ENCODE data around the gene KLF3.

The KLF3 gene

DNA sequence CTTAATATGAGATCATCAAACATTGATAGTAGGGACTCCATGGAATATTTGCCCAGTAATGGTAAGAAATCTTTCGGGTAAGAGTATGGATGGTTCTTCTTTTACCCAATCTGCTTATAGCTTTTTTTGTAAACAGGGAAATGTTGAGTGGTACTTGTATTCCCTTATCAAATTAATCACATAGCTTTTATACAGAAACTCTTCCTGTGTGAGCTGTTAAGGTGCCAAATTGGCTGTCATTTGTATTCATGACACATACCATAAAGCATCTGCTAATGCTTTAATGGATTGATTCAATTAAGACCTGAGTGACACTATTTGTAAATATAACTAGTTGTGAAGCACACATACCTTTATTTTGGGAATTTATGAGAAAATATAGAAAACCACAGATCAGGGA lies 34.2 kb downstream of the KLF3 start:
- no peak for DNase-seq (ENCODE audit: low spot score)

DNA sequence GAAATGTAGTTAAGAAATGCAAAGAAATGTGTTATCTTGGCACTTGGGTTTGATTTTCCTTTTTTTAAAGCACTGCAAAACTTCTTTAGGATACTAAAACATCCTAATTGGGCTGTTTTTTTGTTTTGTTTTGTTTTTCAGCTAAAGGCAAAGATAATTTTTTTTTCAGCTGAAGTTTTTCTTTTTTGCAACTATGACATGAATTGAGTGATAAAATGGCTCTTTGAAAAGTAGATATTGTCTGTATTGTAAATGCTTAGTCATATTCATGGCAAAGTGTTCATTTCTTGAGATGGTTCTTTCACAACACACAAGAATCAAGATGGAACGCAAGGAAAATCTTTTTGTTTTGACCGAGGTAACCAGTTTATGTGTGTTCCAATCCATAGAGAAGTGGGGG lies 35.1 kb downstream of the KLF3 start:
- no peak for DNase-seq (ENCODE audit: low spot score)

DNA sequence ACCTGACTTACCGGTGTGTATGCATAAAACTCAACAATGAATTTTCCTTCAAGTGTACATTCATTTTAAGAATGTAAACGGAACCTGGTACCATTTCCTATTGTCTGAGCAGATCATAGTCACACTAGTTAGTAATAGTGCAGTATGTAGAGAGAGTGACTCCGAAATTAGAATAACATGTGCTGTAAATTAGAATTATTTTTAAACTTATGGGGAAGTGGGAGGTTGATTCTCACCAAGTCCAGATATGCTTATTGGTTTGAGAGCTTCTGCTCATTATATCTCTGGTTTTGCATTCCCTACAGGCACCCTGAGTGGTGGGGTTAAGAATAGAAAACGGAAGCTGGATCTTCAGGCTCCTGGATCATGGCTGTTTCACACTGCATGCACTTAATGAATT lies 39.6 kb downstream of the KLF3 start:
- no peak for DNase-seq (ENCODE audit: low spot score)

DNA sequence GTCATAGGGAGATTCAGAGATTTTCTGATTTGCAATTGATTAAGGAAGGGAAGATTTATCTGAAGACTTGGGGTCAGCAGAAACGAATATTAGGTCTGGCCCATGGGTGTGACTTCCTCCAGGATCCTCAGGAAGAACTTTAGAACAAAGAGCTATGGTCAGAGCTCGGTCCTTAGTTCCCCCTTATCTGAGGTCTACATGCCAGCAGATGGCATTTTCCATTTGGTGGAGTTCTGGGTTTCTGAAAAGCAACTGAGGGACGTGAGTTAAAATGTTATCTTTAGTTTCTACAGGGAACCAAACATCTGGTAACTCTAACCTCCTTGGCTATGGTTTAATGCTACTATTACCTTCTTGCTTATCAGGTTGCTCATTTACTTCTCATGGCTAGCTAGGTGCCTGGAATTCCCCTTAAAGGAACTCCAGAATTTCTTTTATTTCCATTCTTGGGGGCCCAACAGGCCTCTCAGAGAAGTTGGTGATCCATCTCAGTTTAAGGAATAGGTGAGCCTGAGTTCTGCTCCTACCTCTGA lies 40.7 kb downstream of the KLF3 start:
- DNase-seq (ENCODE audit: low spot score) = no peak

DNA sequence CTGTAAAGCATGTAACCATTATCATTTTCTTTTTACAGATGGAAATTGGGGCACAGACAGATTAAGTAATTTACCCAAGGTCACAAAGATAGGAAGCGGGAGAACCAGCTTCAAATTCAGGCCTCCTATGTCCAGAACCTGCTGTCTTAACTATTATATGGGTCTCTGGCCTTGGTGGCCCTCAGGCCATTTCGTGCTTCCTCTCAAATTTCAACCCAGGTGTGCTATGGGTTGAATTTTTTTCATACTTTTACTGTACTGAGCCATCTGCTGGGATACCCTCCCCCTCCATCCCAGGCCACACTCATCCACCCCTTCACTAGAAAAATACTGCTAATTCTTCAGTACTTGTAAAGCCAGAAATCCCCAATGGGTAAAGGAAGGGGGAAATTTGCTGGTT lies 42.3 kb downstream of the KLF3 start:
- DNase-seq (ENCODE audit: low spot score) = no peak

DNA sequence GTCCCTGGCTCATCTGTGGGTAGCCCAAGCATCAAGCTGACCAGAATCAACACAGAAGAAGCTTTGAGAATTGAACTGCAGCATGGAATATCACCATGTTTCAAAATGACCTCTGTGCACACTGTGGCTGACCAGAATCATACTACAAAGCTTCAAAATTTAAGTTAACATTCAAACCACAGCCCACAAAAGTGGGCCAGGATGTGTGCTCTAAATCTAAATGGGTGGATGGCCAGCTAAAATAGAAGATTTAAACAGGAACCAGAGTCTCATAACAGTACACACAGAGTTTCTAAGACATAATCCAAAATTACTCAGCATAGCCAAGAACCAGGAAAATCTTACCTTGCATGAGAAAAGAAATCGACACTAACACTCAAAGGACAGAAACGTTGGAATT lies 46.1 kb downstream of the KLF3 start:
- DNase-seq (ENCODE audit: low spot score) = no peak

DNA sequence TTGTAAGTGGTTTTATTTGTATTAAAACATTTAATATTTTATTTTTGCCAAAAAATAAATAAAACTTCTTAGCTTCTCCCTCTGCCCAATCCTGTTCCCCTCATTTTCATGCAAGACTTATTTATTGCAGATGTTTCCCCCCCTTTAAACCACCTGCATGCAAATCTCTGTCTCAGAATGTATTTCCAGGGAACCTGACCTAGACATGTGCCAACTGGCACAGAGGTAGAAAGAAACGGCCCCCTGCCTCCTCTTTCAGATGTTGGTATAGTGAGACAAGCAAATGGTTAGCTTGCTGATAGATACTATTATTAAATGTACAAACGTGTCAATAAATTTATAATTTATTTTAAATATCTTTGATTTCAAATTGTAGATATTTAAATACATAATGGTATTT lies 47.1 kb downstream of the KLF3 start:
- no peak for DNase-seq (ENCODE audit: low spot score)

DNA sequence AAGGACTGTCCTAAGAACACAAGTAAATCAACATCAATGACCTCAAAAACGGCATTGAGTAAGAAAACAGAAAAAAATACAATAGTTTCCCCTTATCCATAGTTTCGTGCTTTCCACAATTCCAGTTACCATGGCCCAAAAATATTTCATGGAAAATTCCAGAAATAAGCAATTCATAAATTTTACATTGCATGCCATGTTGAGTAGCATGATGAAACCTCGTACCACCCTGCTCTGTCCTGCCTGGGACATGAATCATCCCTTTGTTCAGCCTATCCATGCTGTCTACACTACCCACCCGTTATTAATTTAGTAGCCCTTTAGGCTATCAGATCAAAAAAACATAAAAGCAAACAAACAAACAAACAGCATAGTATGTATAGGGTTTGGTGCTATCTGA lies 51.1 kb downstream of the KLF3 start:
- DNase-seq (ENCODE audit: low spot score) = no peak

DNA sequence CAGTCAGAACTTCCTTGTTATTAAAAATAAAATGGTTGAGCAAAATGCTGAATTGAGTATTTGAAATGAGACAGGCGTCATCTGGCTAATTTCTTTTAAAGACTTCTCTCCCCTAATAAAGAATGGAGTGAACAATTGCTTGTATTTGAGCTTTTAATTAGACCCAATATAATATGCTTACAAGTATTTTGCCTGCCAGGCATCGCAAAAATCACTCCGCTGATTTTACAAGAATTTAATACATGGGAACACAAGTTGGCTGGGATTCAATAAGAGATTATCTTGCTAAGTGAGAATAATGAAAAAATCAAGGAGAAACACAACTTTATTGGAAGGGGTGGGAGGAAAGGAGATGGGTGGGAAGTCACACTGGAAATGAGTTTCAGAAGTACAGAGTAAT lies 52.3 kb downstream of the KLF3 start:
- DNase-seq (ENCODE audit: low spot score) = no peak

DNA sequence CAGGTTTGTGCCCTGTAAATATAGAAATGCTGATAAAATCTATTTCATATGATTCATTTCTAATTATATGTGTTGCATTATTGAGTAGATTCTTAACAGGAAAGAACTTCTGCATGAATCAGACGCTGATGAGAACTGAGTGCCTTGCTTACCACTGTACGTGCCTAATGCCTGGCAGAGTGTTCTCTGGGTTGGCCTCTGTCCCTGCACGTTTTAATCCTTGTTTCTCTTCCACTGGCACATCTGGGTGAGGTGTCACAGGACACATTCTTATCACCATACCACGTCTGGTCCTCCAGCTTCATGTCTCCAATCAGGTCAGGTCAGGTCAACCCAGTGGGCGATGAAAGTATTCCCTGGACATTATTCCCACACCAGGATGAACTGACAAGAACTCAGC lies 53.6 kb downstream of the KLF3 start:
- DNase-seq (ENCODE audit: low spot score) = no peak

DNA sequence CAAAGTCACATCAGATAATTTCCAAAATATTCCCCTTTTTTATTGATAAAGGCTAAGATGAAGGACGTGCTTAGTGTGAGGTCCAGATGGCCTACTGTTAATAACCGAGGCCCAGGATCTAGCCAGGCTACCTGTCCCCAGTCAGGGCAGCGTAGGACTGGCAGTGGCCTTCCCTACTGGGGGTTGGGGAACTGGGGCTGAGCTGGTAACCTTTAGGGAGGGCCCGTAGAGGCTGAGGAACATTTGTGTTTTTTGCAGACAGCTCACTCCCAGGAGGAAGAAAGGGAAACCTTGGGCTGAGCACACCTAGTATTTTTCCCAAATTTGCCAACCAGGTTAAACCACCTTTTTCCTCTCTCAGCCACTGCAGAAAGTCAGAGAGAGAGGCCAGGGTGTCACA lies 59.1 kb downstream of the KLF3 start:
- no peak for DNase-seq (ENCODE audit: low spot score)

DNA sequence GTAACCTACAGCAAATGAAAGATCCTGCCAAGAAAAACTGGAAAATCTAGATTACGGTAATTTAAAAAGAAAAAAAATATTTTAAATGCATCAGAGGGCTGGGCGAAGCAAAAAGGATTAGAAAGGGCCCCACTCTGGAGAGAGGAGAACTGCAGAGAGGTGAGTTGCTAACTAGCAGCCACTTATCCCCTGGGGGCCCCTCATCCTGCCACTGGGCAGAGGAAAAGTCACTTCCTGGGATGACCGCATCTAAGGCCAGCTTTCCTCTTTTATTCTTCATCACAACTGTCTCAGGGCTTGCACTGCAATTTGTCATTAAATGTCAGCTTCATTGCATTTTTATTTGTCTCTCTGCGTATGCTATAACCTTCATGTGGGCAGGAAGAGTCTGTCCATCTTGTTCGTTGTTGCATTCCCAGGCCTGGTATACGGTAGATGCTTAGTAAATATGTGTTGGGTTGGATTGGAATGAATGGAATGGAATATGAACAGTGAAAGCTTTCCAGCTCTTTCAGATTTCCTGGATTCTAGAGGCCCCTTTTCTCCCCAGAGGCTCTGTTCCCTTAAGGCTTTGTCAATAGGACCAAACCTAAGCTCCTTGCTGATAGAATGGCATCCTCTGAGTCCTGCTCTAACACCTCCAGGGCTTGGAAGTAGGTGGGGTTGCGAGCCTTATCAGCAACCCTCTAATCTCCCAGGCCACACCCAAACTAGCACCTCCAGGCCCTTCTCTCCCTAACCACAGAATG lies 59.9 kb downstream of the KLF3 start:
- no peak for DNase-seq (ENCODE audit: low spot score)

DNA sequence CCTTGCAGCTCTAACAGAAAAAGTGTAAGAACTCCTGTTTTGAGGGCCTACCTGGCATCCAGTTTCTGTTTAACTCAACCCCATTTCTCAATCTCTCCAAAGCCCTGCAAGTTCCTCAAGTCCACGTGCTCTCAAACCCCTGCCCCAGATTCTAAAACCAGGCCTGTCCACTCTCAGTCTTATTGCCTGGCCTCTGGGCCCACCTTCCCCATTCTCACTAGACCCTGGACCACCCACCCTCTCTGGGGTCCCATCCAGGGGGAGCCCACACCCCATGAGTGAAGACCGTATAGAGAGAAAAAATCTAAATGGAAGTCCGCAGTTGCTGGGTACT lies 60.4 kb downstream of the KLF3 start:
- no peak for DNase-seq (ENCODE audit: low spot score)

DNA sequence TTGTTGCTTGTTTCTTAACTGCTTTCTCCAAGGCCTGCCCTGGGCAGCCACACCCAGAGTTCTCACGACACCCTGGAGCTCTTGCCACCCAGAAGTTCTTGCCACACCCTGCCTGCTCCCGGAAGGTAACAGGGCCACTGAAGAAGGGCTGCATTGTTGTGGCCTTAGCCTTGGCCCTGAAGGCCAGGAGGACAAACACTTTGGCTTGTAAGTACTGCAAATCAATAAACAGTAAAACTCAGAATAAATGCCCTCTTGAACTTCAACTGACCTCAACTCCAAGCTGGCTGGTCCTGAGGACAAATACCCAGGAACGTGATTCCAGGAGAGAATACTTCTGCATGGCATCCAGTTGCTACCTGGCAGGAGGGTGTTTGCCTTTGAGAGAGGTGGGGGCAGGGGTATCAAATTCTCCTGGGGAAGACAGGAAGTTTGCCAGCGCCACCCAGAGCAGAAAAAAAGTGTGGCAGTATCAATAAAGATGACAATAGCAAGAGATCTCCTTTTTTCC lies 64.7 kb downstream of the KLF3 start:
- DNase-seq (ENCODE audit: low spot score) = no peak

DNA sequence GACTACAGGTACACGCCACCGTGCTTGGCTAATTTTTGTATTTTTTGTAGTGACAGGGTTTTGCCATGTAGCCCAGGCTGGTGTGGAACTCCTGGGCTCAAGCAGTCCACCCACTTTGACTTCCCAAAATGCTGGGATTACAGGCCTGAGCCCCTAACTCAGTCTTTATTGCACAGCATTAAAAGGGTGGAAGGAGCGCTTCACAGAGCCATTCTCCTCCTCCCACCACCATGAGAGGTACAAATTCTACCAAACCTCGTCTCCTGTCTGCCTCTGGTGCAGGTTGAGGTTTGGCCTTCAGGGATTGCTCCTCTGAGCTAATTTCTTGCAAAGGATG lies 66.5 kb downstream of the KLF3 start:
- no peak for DNase-seq (ENCODE audit: low spot score)

DNA sequence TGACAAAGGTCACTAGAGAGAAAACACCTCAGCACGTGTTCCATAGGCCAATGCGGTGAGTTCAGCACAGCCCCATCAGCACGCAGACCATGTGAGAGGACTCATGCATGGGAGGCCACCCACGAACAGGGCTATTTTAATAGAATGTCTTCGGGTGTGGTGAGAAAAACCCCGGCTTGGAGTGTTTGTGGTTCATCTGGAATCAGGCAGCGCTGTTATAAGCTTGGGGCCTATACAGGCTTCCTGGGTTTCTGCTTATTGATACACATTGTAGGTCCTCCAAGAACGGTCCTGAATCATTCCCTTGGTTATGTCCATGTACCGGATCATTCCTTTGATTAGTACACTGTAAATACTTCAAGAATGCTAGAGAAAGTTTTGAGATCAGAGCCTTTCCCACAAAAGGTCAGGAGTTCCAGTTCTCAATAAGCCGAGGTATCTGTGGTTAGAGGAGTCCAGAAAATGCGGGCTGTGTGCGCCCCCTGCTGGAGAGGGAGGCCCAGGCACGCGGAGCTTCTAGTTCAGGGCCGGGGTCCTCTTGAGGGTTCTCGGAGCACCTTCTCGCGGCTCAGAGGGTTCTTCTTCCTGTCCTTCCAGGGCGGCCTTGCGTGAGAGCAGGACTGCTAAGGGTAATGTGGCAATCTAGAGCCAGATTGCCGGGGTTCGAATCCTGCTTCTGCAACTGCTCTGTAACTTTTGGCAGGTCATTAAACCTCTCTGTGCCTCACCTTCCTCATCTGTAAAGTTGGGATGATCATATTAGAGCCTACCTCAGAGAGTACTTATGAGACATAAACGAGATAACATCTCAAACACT lies 67.0 kb downstream of the KLF3 start:
- peak; percentile 72 for DNase-seq (ENCODE audit: low spot score)

DNA sequence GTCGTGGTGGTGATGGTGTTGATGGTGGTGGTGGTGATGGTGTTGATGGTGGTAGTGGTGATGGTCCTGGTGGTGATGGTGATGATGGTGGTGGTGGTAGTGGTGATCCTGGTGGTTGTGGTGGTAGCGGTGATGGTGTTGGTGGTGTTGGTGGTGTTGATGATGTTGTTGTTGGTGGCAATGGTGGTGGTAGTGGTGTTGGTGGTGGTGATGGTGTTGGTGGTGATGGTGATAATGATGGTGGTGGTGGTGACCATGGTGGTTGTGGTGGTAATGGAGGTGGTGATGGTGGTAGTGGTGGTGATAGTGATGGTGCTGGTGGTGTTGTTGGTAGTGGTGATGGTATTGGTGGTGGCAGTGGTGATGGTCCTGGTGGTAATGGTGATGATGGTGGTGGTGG lies 69.7 kb downstream of the KLF3 start:
- no peak for DNase-seq (ENCODE audit: low spot score)

DNA sequence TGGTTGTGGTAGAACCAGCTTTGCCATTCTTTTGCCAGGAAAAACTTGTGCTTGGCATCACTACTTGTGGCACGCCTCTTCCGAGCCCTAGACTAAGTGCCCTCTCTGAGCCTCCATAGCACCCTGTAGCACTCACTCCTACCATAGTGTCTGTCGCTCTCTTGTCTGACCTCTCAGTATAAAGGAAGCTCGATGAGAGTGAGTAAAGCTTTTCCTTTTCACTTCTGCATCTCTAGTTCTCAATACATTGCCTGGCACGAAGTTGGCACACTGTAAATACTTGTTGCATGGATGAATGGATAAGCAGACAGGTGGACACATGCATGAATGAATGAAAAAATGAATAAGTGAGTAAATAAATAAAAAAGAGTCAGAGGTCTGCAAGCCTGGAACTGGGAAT lies 70.4 kb downstream of the KLF3 start:
- DNase-seq (ENCODE audit: low spot score) = no peak

DNA sequence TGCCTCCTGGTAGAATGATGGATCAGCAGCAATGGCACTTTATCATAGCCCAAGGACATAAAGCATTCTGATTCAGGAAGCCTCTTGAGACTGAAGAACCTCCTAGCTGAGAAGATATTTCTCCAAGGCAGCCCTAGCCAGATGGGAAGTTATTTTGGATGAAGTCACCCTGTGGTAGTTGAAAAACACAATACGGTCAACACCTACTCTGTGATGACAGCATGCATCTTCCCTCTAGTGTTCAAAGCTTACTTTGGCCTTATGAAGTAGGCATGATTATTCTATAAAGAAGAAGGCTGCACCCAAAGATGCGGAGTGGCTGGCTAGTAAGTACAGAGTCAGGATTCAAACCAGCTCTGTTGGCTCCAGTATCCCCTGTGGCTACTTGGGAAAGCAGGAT lies 70.9 kb downstream of the KLF3 start:
- DNase-seq (ENCODE audit: low spot score) = no peak

DNA sequence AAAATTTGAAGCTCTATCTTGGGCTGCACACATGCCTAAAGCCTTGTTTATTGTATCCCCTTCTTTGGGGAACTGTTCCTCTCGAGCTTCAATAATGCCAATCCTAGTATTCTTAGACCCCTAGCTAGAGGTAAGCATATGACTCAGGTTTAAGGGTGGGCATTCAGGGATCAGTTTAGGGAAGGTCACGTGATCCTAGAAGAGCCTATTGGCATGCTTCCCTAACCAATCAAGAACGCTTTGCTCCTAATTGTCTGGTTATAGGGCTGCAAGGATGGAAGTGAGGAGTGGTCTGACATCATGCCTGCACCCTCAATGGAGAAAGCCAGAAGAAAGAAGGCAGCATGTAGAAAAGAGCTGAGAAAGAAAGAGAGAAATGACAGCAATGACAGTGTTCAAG lies 71.9 kb downstream of the KLF3 start:
- no peak for DNase-seq (ENCODE audit: low spot score)

DNA sequence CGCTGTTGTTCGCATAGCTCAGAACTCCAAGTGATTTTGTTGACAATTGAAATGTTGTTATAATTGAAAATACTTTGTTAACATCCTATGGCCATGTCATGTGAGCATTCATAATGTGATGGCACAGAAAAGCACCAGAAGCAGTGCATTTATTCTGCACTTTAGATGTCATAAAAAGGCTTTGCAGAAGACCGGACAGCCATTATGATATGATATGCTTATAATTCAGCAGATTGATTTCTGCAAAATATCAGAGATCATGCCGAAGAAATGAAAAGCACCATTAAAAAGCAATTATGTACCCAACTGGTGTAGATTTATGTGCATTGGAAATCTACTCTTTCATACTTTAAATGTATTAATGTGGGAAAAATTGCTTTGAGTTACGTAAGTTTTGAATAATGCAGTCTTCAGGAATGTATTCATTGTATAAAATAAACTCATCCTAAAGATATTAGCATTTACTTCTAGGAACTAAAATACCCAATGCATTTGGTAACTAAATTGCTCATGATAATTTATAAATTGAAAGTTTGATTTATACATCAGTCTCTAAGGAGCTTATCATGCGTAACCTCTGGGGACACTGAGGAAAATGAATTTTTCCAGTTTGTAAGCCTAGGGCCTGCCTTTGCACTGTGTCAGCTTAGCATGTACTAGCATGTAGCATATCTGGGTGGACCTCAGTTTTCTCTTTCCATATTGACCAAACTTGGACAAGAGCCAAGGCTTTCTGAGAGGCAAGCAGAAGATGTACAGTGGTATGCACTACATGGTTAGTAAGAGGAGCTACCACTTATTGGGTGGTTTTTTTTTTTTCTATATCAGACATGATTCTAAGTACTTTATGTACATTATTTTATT lies 75.2 kb downstream of the KLF3 start:
- DNase-seq (ENCODE audit: low spot score) = no peak

DNA sequence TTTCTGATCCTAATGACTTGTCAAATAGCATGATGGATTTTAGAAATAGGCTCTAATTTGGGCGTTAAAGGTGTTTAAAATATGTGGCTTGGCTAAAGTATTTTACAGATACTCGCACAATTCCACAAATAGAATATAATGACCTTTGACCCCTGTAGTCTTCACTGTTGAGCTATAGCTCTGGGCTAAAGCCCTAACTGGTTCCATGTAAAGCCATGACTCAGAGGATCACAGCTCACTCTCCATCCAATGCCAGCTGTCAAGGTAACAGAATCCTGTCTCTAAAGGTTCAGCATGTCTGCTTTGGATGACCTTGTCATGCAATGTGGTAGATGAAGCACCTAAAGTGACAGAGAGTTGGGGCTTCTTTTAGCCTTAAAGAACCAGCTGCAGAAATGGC lies 76.3 kb downstream of the KLF3 start:
- no peak for DNase-seq (ENCODE audit: low spot score)

DNA sequence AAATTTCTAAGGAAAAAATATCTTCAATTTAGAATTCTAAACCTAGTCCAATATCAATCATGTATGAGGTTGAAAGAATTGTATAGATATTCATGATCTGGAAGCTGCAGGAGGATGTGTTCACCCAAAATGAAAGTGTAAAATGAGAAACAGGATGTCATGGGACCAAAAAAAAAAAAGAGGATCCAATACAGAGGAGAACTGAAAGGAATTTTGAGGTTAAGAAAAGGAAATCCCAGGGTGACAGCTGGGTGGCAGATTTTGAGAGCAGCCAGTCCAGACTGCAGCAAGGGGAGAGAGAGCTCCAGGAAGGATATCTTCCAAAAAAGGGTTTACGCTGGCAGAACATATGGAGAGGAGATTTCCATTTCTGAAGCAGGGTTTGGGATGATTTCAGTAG lies 79.9 kb downstream of the KLF3 start:
- no peak for DNase-seq (ENCODE audit: low spot score)
